Fibroblast of lung (primary cell): ENCODE results near the gene HOXA13. TPM values are rescaled to one million over a fixed set of nuclear protein-coding genes. Genes with fewer than 3 reads are reported as not detected.
A peak's percentile ranks its signal among the peaks of the same experiment; 100 is the strongest.

ENCODE experiments used
- DNase-seq, 2 donors: peaks; one replicate each; pipeline versions ENCODE4 v3.0.0 to v3.0.0-alpha.2; 2010; ENCODE audit warnings: low read depth in 2 of 2
- H2AFZ ChIP-seq: 2 replicates; pipeline ENCODE4 v1.5.1; 2012; ENCODE audit warnings: low read length, control low read depth, inconsistent platforms
- H3K27ac ChIP-seq: 2 replicates; pipeline ENCODE4 v1.5.1; 2011; ENCODE audit warnings: low read length, control low read depth; ENCODE audit not compliant: insufficient read depth
- H3K27me3 ChIP-seq: 2 replicates; pipeline ENCODE4 v1.5.1; 2011; ENCODE audit warnings: mild to moderate bottlenecking, low read length; ENCODE audit not compliant: control insufficient read depth, insufficient read depth
- H3K36me3 ChIP-seq: 2 replicates; pipeline ENCODE4 v1.5.1; 2011; ENCODE audit warnings: low read length; ENCODE audit not compliant: control insufficient read depth, insufficient read depth
- H3K4me1 ChIP-seq: 2 replicates; pipeline ENCODE4 v1.5.1; 2011; ENCODE audit warnings: low read length; ENCODE audit not compliant: control insufficient read depth, insufficient read depth; ENCODE audit errors: extremely low read depth
- H3K4me2 ChIP-seq: 2 replicates; pipeline ENCODE4 v1.5.1; 2011; ENCODE audit warnings: low read length, control low read depth; ENCODE audit not compliant: insufficient read depth; ENCODE audit errors: extremely low read depth
- H3K4me3 ChIP-seq, 4 experiments: fragments of 200-600 bp in 1 of 4; sonication (generic) in 1 of 4; replicated peaks in 1 of 4; 2 replicates each; pipeline ENCODE4 v1.5.1; 2011 to 2016; ENCODE audit warnings: low read length in 4 of 4, low read depth in 3 of 4, mild to moderate bottlenecking in 3 of 4, control low read depth in 2 of 4, inconsistent platforms in 1 of 4, mixed read lengths in 1 of 4; ENCODE audit not compliant: insufficient read depth in 1 of 4; ENCODE audit errors: control extremely low read depth in 1 of 4
- H3K79me2 ChIP-seq: 2 replicates; pipeline ENCODE4 v1.5.1; 2012; ENCODE audit warnings: mild to moderate bottlenecking, low read length, inconsistent platforms; ENCODE audit not compliant: control insufficient read depth, insufficient read depth
- H3K9ac ChIP-seq: 2 replicates; pipeline ENCODE4 v1.5.1; 2011; ENCODE audit warnings: mild to moderate bottlenecking, low read length, control low read depth; ENCODE audit not compliant: insufficient read depth
- H3K9me3 ChIP-seq: 2 replicates; pipeline ENCODE4 v1.5.1; 2012; ENCODE audit warnings: low read depth, low read length; ENCODE audit not compliant: control insufficient read depth, insufficient read depth
- H4K20me1 ChIP-seq: 2 replicates; pipeline ENCODE4 v1.5.1; 2011; ENCODE audit warnings: low read length; ENCODE audit not compliant: control insufficient read depth, insufficient read depth; ENCODE audit errors: extremely low read depth
- CTCF ChIP-seq, 2 donors: IDR thresholded peaks in 1 of 2; conservative IDR thresholded peaks in 1 of 2; 1 replicate in 1 of 2; 2 replicates in 1 of 2; pipeline ENCODE4 v1.5.1; 2011 to 2012; ENCODE audit warnings: low read length in 2 of 2, control low read depth in 1 of 2, inconsistent platforms in 1 of 2, low read depth in 1 of 2, mild to moderate bottlenecking in 1 of 2
- EZH2 ChIP-seq: IDR thresholded peaks from 2 replicates; pipeline ENCODE4 v1.5.1; 2012; ENCODE audit warnings: low read length, control low read depth, mild to moderate bottlenecking; ENCODE audit errors: missing control alignments
- polyA plus RNA-seq, 2 donors: library from polyadenylated mRNA; depleted of rRNA in 1 of 2; stranded (reverse) in 1 of 2; unstranded in 1 of 2; fragments of >200 nt; gene quantifications; 2 replicates each; pipeline ENCODE4 v1.2.1, GENCODE V29; 2011 to 2012; ENCODE audit warnings: missing spikeins in 1 of 2
- total RNA-seq: library from RNA; depleted of rRNA; stranded (reverse); fragments of >200 nt; gene quantifications from 2 replicates; pipeline ENCODE4 v1.2.1, GENCODE V29; 2014

The HOXA13 gene
- total and polyA plus RNA-seq, 2 donors (not counting 1 experiment from before 2014, with no cell fraction given), result not detected

GRCh38 chr7:27203964-27204594 is 4.2 kb upstream of the HOXA13 start:
- H3K4me3 ChIP-seq, result no peak overlapping the region
- no peak overlapping the region for H3K4me2 ChIP-seq
- H3K27me3 ChIP-seq, result peaks cover 86% of the 10 kb centered on the region
- no peak overlapping the region for H2AFZ ChIP-seq
- no peak for DNase-seq
- H3K9ac ChIP-seq, result no peak overlapping the region
- no peaks in the 10 kb centered on the region for H3K9me3 ChIP-seq
- no peaks in the 10 kb centered on the region for H4K20me1 ChIP-seq
- H3K79me2 ChIP-seq, result no peaks in the 10 kb centered on the region
- H3K36me3 ChIP-seq, result no peaks in the 10 kb centered on the region
- H3K27ac ChIP-seq, result no peak overlapping the region
- TF ChIP-seq EZH2 (peak; percentile 62), CTCF (conservative IDR thresholded peaks at IDR 0.05 in 1 of 2, IDR thresholded peaks at IDR 0.05 in 1 of 2; ENCODE audit: low read depth in 1 of 2, low read length in 2 of 2) (no peak)
- H3K4me1 ChIP-seq, result peaks cover 2% of the 10 kb centered on the region

- no peaks in the 10 kb centered on the region for H4K20me1 ChIP-seq
- no peak overlapping the region for H2AFZ ChIP-seq
- H3K9ac ChIP-seq, result no peak overlapping the region
- peaks cover 2% of the 10 kb centered on the region for H3K4me1 ChIP-seq
- no peaks in the 10 kb centered on the region for H3K36me3 ChIP-seq
- no peak for TF ChIP-seq CTCF (conservative IDR thresholded peaks at IDR 0.05 in 1 of 2, IDR thresholded peaks at IDR 0.05 in 1 of 2; ENCODE audit: low read depth in 1 of 2, low read length in 2 of 2)
- no peak for TF ChIP-seq EZH2
- no peak for DNase-seq
- H3K4me2 ChIP-seq, result no peak overlapping the region
- H3K9me3 ChIP-seq, result no peaks in the 10 kb centered on the region
- no peak overlapping the region for H3K4me3 ChIP-seq
- peaks cover 86% of the 10 kb centered on the region for H3K27me3 ChIP-seq
- no peaks in the 10 kb centered on the region for H3K79me2 ChIP-seq
- no peak overlapping the region for H3K27ac ChIP-seq
Observed at GRCh38 chr7:27203365-27203953, 3.6 kb upstream of the HOXA13 start.

- Histone ChIP-seq H3K36me3 (no peaks in the 10 kb centered on the region), H4K20me1 (no peaks in the 10 kb centered on the region), H3K4me2 (no peak overlapping the region), H3K79me2 (no peaks in the 10 kb centered on the region), H2AFZ (no peak overlapping the region), H3K27me3 (peaks cover 86% of the 10 kb centered on the region), H3K9me3 (no peaks in the 10 kb centered on the region), H3K4me3 (no peak overlapping the region), H3K27ac (no peak overlapping the region), H3K4me1 (peaks cover 2% of the 10 kb centered on the region), H3K9ac (no peak overlapping the region)
- TF ChIP-seq EZH2, result no peak
- no peak for TF ChIP-seq CTCF (conservative IDR thresholded peaks at IDR 0.05 in 1 of 2, IDR thresholded peaks at IDR 0.05 in 1 of 2; ENCODE audit: low read depth in 1 of 2, low read length in 2 of 2)
- DNase-seq, result no peak
Observed at GRCh38 chr7:27202862-27203134, 2.9 kb upstream of the HOXA13 start.
